Hypothalamus (tissue), 51 donors: ENCODE data around the gene BACE1.
"Not testable (repeated sequence)": the region's sequence is repeated elsewhere in the genome, so short reads cannot be mapped to it uniquely, and the experiment has no call there.

ENCODE experiments used
- DNase-seq, 51 donors: peaks; one replicate each; lab custom pipeline; 2025; lab: John Stamatoyannopoulos, UW

The BACE1 gene

DNA sequence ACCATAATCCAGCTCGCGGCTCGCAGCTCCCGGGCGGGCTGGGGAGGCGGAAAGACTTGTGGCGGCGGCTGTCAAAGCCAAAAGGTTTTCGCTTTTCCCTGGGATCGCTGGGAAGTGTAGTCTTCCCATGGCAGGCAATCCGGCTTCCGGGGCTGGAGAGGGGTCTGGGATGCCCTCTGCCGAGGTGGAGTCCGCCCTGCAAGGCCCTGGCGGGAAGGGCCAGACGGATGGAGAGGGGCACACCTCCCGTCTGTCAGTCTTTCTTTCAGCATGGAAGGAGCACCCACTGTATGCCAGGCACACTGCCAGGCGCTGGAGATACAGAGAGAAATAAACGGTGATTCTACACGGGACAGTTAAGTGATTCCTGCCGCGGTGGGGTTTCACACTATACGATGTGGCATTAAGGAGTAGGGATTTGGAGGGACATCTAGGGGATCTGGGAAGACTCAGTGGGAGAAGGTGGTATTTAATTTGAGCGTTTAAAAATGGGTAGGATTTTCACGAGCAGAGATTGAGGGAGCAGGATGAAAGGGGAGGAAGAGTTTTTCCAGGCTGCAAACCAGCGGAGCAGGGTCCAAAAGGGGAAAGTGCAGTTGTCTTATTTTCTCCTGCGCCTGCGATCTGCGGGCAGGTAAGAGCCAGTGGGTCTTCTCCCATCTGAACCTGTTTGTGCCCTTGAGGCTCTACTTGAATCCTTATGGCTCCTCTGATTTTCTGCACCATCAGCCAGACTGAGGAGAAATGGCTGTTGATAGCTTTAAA lies at the start of gene BACE1:
TSS of gene BACE1 (minus strand) at position 60 of the 765 bp plus-strand sequence. CDS start 461 bp downstream, outside the sequence.
- DNase-seq: peak; percentile 31 to 94 (median 80)

DNA sequence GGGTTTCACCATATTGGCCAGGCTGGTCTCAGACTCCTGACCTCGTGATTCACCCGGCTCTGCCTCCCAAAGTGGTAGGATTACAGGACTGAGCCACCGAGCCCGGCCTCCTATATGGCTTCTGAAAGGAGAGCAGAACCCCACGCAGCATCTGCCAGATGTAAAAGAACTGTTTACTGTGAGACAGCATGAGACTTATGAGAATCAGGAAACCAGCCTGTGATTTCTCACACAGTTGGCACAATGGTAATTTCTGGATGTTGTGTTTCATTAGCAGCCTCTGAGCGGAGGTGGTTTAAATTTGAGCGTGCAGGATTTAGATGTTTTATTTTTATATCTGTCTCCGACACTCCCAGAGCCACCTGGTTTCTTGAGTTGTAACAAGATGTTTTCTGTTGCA lies 45.4 kb upstream of the BACE1 start:
- peak in 2 of 51 donors; percentile 25 to 28 for DNase-seq

DNA sequence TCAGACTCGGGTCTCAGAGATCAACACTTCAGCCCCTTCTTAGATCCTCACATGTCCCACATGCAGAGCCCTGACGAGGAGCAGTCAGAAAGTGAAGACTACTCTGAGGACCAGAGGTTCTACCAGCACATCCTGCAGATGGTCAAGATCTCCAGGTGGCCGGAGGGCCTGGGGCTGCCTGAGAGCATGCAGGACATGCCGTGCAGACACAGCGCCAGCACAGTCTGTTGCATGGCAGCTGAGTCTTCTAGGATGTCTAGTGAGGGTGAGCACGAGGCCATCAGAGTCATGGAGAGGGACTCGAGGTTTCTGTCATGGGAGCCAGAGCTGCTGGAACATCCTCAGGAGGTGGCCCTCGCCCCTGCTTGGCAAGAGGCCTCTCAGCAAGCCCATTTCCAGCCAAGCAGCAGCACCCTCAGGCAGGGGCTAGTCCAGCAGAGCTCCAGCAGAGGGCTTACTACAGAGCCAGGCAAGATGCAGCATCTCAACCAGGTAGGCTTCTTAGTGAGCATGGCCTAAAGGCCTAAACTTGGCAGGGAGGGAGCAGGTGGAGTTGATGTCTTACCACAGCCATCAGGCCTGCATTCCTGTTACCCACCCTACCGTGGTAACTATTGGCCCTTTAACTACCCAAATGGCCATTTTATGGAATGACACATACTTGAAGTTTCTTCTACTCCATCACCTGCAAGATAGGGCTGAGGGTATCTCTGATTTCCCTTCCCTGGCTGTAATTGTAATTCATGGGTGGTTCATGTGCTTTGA lies 40.3 kb upstream of the BACE1 start:
- no peak for DNase-seq

DNA sequence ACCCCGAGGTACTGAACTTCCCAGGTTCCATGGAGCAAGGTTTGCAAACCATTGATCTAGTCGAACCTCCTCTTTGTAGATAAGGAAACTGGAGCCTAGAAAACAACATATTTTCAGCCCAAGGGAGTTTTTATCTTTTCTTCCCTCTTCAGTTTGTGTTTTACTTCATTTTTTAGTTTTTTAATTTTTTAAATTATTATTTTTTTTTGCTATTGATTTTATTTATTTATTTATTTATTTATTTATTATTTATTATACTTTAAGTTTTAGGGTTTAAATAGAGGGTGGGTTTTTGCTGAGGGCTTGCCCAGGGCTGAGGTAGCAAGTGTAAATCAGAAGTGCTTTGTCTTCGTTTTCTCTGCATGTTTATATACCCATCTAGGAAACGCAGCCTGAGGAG lies 38.5 kb upstream of the BACE1 start:
- no peak for DNase-seq

DNA sequence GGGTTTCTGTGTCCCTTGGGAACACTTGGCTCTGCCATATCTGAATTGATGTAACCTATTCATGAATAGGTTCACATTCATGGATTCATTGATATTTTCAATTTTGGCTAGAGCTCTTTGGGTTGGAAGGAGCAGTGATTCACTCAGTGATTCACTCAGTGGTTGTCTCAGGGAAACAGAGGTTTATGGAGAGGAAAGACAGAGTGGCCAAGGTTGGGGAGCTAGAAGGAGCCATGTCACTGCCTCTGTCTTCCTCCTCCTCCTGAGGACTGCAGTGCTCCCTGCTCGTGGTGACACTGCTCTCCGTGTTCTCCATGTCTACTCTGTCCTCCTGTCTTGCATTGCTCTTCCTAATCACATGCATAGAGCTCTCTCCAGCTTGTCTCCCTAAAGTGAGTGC lies 29.0 kb upstream of the BACE1 start:
- DNase-seq: no peak

DNA sequence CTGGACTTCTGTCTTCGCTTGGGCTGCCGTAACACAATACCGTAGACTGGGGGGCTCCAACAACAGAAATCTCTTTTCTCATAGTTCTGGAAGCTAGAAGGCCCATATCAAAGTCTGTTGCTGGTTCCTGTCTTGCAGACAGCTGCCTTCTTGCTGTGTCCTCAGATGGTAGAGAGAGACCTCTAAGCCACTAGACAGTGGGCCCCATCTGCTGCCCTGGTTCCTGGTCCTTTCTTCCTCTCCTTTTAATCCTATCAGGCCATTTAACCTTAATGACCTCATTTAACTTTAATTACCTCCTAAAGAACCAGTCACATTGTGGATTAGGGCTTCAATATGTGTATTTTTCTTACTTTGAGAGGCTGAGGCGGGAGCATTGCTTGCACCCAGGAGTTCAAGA lies 21.0 kb upstream of the BACE1 start:
- no peak for DNase-seq

DNA sequence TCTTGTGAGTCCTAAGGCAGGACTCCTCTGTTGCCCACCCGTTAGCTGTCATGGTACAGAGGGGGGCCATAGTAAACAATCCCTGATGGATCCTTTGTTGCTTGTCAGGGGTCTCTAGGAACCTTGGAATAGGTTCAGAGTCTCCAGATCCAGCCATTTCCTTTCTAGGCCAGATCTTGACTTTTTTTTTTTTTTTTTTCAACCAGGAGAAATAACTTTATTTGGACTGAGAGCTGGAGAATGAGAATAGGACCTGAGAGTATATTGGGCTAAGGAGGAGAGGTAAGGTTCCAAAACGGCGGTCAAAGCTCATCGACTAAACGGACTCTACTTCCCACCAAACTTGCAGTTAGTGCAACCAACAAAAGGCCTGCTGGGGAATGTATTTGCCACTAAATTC lies 19.3 kb upstream of the BACE1 start:
- DNase-seq: no peak

DNA sequence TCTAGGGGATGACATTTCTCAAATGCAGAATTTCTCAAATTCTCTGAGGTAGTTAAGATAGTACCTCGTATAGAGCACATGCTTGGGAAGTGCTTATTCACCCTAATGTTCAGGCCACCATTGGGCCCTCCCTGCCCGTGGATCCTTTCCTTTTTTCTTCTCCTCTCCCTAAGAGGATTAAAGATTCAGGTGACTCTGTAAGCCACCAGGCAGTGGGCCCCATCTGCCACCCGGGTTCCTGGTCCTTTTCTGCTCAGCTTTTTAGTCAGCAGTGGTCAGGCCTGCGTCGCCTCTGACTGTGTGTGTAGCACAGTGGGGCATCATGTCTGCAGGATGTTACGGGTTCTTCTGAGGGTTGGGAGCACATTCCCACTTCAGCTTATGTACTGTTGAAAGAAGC lies 18.8 kb upstream of the BACE1 start:
- DNase-seq: no peak

DNA sequence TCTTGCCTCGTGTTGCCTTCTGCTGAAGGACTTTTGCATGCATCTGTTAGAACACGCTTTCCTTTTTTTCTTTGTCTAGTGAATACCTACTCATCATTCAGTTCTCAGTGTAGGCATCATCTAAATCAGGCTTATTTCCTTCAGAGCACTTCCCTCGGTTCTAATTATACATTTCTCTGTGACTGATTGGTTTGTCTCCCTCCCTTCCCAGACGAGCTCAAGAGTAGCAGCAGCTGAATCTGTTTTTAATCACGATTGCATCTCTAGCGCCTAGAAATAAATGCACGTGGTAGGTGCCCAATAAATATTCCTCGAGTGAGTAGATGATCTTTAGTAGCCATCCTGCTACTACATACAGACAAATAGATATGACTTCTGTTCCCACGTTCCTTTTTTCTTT lies 17.9 kb upstream of the BACE1 start:
- DNase-seq: peak in 1 of 51 donors; percentile 28

DNA sequence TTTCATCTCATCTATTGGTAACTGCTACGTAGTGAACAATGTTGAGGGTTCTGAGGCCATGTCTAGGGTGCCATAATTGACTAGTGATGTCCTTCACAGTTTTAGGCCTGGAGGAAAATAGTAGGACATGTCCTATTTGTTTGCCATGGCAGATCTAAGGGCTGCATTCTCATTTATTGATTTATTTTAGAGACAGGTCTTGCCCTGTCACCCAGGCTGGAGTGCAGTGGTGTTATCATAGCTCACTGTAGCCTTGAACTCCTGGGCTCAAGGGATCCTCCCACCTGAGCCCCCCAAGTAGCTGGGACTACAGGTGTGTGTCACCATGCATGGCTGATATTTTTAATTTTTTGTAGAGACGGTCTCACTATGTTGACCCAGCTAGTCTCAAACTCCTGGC lies 16.8 kb upstream of the BACE1 start:
- DNase-seq: no peak

DNA sequence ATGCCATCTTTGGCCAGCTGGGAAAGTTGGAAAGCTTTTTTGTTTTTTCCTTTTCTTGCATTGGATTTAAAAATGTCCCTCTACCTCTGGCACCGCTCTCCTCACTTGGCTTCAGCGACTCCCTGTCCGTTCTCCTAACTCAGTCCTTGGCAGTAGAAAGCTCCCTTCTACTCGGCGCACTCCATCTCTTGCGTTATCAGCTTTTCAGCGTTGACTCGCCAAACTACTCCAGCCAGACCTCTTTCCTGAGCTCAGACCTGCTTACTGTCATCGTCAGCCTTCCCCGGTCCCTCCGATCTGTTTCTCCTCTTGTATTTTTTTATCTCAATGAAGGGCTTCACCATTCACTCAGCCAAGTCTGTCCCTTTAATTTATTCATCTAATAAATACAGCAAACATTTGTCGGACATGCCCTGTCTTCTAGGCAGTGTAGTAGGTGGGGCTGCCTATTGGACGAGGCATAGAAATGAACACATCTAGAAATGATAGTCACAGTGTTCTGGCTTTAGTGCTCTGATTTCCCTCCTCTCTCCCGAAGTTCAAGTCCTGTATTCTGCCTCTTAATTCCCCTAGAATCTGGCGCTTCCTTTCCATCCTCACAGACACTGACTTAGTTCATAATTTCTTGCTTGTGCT lies 12.4 kb upstream of the BACE1 start:
- DNase-seq: peak in 7 of 51 donors; percentile 39 to 73 (median 54)

DNA sequence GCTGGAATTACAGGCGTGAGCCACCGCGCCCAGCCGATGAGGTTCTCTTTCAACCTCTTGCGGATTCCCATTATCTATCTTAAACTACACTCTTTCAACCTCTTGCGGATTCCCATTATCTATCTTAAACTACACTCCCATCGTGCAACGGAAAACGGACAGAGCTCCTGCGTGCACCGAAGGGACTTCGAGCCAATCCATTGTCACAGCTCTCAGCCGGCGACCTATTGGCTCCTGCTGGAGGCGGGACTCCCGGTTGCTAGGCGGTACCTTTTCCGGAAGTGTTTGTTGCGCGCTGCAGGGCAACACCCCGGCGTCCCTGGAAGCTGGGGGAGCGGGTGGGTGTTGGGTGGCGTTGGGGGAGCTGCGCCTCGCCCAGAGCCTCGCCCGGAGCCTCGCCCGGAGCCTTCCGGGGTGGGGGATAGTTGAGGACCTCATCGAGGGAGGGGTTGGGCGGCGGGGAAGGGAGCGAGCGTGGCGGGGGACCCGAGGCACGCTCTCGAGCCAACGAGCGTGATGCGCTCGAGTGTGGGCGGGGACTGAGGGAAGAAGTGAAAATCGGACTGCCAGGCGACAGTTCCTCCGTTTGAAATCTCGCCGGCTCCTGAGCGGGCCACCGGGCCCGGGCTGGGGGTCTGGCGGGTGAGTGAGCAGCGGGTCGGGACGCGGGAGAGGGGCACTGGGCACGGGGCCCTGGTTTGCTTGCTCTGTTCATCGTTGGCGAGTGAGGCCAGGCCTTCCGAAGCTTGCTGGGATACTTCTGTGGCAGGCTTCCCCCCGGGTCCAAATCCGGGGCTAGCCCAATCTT lies 11.7 kb upstream of the BACE1 start, which contains the start of gene CEP164:
TSS of gene CEP164 (plus strand) at position 288 of the 808 bp plus-strand sequence. CDS start 10,733 bp downstream, outside the sequence.
- DNase-seq: peak; percentile 62 to 98 (median 92)

DNA sequence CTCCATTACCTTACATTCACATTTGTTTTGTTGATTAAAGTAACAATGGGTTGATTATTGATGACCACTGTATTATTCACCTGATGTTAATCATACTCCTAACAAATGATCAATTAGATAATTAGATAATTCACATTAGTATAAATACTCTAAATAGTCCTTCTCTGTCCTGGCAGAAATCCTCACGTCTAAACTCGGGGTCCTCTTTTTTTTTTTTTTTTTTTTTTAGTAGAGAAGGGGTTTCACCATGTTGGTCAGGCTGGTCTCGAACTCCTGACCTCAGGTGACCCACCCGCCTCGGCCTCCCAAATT lies 11.2 kb upstream of the BACE1 start:
- DNase-seq: not testable (repeated sequence)

DNA sequence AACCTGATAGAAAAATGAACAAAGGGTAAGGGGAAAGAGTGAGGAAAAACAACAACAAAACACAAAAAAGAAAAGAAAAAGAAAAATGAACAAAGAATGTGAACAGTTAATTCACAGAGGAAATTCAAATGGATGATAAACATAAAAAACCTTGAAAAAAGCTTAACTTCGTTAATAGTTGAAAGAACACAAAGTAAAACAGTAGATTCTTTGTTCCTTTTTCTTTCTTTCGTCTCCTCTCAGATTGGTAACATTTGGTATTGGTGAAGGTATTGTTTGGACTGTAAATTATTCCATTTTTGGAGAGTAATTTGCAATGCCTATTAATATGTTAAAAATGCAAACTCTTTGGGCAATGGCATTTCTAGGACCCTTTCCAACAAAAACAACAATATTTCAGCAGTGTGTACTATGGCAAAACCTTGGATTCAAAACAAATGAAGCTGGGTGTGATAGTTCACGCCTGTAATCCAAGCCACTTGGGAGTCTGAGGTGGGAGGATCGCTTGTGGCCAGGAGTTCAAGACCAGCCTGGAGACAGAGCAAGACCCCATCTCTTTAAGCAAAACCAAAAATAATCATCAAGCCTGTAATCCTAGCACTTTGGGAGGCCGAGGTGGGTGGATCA lies 3.3 kb upstream of the BACE1 start:
- no peak for DNase-seq

DNA sequence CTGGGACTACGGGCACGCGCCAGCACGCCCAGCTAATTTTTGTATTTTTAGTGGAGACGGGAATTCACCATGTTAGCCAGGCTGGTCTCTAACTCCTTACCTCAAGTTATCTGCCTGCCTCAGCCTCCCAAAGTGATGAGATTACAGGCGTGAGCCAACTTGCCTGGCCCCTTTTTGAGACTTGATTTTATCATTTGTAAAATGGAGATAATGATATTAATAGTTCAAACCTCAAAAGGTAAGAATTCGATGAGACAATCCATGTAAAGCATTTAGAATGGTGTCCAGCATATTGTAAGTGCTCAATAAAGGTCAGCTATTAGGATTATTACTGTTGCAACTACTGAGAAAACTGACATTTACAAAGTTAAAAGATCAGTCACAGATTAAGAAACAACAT lies 2.7 kb upstream of the BACE1 start:
- DNase-seq: no peak

DNA sequence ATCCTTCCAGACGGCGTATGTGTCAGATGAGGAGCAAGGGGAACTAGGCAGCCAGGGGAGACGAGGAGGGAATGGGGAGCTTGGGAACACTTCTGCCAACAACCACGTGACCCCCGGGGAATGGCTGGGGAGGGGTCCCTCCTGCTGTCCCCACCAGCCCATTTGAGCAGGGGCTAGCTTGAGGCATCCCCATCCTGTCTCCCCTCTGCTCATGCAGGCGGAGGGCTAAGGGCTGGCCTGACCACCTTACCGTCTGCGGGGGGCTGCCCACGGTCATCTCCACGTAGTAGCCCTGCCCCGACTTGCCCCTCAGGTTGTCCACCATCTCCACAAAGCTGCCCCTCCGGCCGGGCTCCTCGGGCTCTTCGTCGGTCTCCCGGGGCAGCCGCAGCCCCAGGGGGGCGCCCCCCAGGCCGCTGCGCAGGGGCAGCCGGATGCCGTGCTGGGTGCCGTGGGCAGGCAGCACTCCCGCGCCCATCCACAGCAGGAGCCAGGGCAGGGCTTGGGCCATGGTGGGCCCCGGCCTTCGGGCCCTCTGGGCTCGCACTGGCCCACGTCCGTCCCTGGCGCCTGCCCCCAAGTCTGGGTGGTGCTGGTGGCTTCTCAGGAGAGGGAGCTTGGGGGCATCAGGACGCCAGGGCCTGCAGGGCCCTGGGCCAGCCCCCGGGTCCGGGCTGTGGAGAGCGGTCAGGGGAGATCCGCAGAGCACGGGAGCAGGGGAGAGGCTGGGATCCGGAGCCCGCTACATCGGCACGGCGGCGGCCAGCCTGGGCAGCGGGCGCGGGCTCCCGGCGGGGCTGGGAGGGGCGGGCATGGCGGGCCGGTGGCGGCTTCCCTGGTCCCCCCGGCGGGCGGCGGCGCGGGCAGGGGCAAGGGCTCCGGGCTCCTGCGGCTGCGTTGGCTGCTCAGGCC lies 515 bp downstream of the BACE1 start:
- peak in 2 of 51 donors; percentile 6 to 48 for DNase-seq

DNA sequence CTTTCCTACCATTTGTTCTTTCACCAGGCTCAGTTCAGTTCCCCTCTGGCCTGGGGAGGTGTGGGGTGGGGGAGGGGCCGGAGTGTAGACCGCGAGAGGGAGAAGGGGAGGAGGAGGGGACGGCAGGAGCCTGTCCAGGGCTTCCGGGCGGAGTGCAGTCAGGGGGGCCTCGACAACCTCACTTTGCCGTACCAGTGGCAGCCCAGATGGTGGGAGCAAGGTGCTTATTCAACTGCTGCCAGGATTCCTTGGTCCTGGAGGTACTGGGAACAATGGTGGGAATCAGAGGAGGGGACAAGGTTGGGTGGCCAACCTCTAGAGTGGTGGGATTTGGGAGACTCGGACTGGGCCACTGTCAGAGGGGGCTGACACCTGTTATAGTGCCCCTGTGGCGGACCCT lies 1.2 kb downstream of the BACE1 start:
- no peak for DNase-seq

DNA sequence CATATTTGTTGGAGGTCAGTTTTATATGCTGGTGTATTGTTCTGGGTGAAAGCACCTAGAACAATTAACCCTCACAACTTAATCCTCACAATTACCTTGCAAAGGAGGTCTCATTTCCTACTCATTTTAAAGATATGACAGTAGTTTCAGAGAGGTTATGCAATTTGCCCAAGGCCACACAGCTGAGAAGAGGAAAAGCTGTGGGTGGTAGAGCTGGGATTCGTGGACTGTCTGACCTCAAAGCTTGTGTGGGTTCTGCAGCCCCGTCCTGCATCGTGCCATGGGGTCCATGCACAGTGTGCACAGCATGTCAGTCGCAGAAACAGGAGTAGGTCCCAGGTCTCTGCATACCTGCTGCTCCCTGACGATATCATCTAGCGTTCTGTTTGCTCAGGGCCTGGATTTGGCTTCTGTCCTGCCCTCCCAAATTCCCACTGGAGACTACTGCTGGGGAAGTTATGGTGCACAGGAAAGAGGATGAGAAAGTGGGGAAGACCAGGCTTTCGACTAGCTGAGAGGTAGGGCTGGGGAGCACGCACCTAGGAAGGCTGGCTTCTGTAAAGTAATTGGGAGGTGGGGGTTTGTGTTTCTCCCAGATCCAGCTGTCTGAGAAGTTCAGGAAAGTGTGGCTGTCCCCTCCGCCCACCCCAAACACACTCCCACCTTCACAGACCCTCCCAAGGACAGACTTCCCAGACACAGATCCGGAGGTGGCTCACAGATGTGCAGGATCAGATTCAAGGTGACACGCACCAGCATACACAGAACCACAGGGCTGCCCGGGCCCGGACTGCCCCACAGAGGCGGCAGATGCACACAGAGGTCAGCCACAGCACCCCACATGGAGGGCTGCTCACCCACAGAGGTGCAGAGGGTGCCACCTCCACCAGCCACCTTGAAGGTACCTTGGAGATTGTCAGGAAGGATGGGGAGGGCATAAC lies 2.0 kb downstream of the BACE1 start:
- DNase-seq: no peak
